AG04449 (cell line): ENCODE measurements around the gene CHAD.

Source experiments
- CTCF ChIA-PET: fragments of 350-600 bp; formaldehyde crosslinking; extraction: SDS; loops from one replicate; lab custom pipeline; 2021; ENCODE audit warnings: antibody characterized with exemption; lab: Yijun Ruan, JAX
- POLR2A ChIA-PET: fragments of 400-600, 350-600 bp; formaldehyde crosslinking; extraction: SDS; loops from one replicate; lab custom pipeline; 2020; ENCODE audit warnings: antibody characterized with exemption, inconsistent platforms; lab: Yijun Ruan, JAX
- DNase-seq: peaks from one replicate; pipeline ENCODE4 v3.0.0-alpha.2; 2010; ENCODE audit warnings: low read depth, low spot score
- H3K4me3 ChIP-seq: 2 replicates; pipeline ENCODE4 v1.5.1; 2011; ENCODE audit warnings: low read depth, mild to moderate bottlenecking, control low read depth, low read length
- TF ChIP-seq, protein P1 (sequence below): IDR thresholded peaks from one replicate; pipeline ENCODE4 v1.5.1; 2011; ENCODE audit warnings: mild to moderate bottlenecking, moderate library complexity, low read length, control low read depth, inconsistent platforms; ENCODE audit not compliant: insufficient read depth; ENCODE audit errors: missing control alignments

The CHAD gene

DNA sequence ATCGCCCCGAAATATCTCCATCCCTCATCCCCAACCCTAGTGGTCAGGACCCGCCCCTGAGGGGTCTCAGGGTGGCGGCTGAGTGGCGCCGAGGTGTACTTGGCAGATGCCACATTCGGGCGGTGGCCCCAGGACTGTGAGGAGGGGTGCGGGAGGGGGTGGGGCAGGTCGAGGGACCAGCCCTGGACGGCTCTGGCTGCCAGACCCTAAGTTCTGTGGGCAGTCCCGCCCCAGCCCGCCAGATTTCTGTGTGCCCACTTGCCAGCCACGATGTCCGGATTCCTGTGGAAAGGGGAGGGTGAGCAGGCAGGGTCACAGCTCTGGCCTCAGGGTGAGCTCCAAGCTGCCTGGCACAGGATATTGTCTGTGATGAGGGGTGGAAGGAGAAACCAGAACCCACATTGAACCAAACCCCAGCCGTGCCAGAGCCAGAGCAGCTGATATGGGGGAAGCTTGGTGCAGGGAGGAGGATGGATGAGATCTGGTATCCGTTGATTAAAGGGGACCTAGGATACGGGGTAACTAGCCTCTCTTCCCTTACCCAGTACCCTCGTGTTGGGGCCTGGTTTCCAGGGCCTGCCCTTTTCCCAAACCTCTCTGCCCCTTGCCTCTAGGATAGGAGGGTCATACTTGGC lies 1.1 kb upstream of the CHAD start:
- CTCF ChIA-PET: interaction anchor here (1.1 to 1.9 kb wide), 2 partner anchors 8 to 9 kb away, joined by 5 to 8 read pairs; no protein-coding TSS in a partner anchor

DNA sequence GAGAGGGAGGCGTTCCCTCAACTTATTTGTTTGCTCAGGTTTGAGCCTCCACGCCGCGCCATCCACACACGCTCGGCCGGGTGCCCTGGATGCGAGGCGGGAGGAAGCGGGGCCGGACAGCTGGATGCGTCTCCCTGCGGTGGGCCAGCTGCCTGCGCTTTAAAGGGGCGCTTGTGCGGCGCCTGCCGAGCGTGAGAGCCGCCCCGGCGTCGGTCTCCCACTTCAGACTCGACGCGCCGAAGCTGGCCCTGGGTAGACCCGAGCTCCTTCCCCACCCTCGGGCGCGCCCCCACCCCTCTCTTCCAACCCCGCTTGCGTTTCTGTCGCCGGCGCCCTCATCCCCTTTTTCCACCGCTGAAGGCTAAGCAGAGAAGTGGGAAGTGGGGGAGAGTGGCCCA lies 527 bp upstream of the CHAD start:
- TF ChIP-seq, protein P1, sequence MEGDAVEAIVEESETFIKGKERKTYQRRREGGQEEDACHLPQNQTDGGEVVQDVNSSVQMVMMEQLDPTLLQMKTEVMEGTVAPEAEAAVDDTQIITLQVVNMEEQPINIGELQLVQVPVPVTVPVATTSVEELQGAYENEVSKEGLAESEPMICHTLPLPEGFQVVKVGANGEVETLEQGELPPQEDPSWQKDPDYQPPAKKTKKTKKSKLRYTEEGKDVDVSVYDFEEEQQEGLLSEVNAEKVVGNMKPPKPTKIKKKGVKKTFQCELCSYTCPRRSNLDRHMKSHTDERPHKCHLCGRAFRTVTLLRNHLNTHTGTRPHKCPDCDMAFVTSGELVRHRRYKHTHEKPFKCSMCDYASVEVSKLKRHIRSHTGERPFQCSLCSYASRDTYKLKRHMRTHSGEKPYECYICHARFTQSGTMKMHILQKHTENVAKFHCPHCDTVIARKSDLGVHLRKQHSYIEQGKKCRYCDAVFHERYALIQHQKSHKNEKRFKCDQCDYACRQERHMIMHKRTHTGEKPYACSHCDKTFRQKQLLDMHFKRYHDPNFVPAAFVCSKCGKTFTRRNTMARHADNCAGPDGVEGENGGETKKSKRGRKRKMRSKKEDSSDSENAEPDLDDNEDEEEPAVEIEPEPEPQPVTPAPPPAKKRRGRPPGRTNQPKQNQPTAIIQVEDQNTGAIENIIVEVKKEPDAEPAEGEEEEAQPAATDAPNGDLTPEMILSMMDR: no peak
- CTCF ChIA-PET: interaction anchor here (1.1 to 1.9 kb wide), 3 partner anchors 9 to 36 kb away, joined by 3 to 8 read pairs (median 5); no protein-coding TSS in a partner anchor
- DNase-seq: no peak
- peak overlapping the region; percentile 34 for H3K4me3 ChIP-seq
- POLR2A ChIA-PET: no interaction called here

More for the DNA sequence above, 1.1 kb upstream of the CHAD start:
- POLR2A ChIA-PET: no interaction called here
- TF ChIP-seq, protein P1: no peak
- no peak for DNase-seq
- H3K4me3 ChIP-seq: no peak overlapping the region

DNA sequence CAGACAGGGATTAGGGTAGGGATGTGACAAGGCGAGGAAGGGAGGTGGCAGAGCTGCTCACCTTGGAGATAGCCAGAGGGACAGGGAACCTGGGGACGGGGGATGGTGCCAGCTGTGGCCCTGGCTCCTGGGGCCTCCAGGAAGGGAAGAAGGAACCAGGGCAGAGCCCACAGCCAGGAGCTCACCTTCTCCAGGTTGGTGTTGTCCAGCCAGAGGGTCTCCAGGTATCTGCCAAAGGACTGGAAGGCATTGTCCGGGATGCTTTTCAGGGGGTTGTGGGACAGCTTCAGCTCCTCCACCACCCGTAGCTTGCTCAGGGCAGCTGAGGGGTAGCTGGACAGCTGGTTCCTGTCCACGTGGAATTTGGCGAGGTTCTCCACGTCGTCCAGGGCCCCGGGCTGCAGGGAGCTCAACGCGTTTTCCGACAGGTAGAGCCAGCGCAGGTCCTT lies 801 bp downstream of the CHAD start:
- H3K4me3 ChIP-seq: no peak overlapping the region
- CTCF ChIA-PET: interaction anchor here (1.3 to 1.8 kb wide), 4 partner anchors 9 to 35 kb away, joined by 3 to 12 read pairs (median 4); partner anchors contain the start of gene RSAD1
- no peak for DNase-seq
- POLR2A ChIA-PET: interaction anchor here (0.6 kb wide), 1 partner anchor 25 kb away, joined by 3 read pairs; no protein-coding TSS in a partner anchor
- TF ChIP-seq, protein P1: no peak

DNA sequence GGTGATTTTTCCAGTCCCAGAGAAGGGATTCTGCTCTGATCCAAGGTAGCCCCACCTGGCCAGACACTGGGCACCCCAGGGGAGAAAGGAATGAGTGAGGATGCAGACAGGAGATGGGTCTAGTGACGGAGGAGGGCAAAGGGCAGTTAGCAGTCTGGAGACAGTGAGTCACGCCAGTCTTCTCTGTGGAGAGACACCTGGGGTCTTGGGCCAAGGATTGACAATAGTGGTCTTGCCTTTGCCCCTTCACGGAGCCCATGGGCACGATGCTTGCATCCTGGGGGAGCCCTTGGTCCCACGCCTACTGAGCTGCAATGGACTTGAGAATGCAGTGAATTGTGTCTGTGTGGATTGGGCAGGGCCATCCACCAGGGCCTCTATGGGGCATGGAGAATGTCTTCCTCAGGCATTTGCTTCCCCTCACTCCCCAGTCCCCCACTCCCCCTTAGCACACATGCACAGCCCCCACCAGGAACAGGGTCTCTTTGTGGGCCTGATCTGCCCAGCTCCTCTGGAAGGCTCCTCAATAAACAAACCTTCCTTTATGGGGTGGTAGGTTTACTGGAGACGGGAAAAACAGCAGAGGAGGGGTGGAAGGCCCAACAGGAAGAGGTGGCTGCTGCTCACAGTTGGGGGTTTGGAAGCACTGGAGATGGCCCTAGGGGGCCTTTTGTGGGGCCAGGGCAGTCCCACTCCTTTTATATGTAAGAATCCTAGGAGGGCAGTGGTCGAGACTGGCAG lies 1.4 kb downstream of the CHAD start:
- ChIA-PET POLR2A (interaction anchor here (0.6 kb wide), 1 partner anchor 25 kb away, joined by 3 read pairs; no protein-coding TSS in a partner anchor), CTCF (interaction anchor here (1.3 to 1.8 kb wide), 4 partner anchors 9 to 34 kb away, joined by 3 to 12 read pairs (median 4); partner anchors contain the start of gene RSAD1)
- TF ChIP-seq, protein P1: no peak
- no peak for DNase-seq
- H3K4me3 ChIP-seq: no peak overlapping the region

DNA sequence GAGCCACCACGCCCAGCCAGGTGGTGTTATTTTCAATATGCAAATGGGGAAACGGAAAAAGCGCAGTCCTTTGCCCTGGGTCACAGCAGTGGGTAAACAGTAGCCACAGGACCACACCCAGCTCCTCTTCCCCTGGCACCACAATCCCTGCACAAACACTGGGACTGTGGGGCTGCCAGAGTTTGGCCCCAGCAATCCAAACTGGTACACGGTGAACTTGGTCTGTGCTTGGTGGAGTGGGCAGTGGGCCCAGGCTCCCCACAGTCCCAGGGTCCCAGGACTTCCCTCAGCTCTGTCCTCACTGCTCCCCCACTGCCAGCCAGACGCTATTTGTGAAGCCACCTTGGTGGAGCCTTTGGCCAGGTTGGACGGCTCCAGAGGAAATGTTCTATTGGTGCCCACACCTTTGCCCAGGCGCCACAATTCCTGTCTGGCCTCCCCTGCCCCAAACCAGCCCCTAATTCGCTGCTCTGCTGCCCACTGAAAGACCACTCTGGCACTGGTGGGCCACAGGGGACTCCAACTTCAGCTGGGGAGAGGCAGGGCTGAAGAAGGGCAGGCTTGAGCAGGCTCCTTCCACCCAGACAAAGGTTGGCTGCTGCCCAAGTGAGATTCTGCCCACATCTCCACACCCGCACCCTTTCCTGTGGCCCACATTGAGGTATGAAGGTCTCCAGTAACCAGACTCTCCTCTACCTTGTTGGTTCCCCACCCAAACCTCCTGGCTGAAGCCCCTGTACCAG lies 2.1 kb downstream of the CHAD start:
- TF ChIP-seq, protein P1: no peak
- no peak overlapping the region for H3K4me3 ChIP-seq
- CTCF ChIA-PET: interaction anchor here (1.8 kb wide), 1 partner anchor 12 kb away, joined by 12 read pairs; the partner anchor contains the start of gene RSAD1
- DNase-seq: no peak
- POLR2A ChIA-PET: no interaction called here
